H1 (cell line): ENCODE results near the gene LSM14B. TPM values are rescaled to one million over a fixed set of nuclear protein-coding genes. Genes with fewer than 3 reads are reported as not detected.
"Not testable (repeated sequence)": the region's sequence is repeated elsewhere in the genome, so short reads cannot be mapped to it uniquely, and the experiment has no call there.

Experiments used
- CTCF ChIA-PET: fragments of 300-600 bp; sonication (Branson Sonifier 250); formaldehyde crosslinking; loops from one replicate; lab custom pipeline; 2021; ENCODE audit not compliant: partially characterized antibody; lab: Charles Lee
- POLR2A ChIA-PET: fragments of 300-600 bp; sonication (Branson Sonifier 250); formaldehyde crosslinking; loops from one replicate; lab custom pipeline; 2021; ENCODE audit warnings: inconsistent platforms; ENCODE audit not compliant: partially characterized antibody; lab: Charles Lee
- DNase-seq, 2 experiments: peaks; one replicate each; pipeline versions ENCODE4 v3.0.0 to v3.0.0-alpha.2; 2010 to 2022; ENCODE audit warnings: low spot score in 2 of 2, low read depth in 1 of 2, mixed read lengths in 1 of 2
- FAIRE-seq: peaks from 2 replicates; lab custom pipeline; 2011; peaks lifted over from hg19 to GRCh38; lab: Jason Lieb, UNC
- H2AFZ ChIP-seq: 2 replicates; pipeline ENCODE4 v1.8.1; 2012; ENCODE audit warnings: low read length, inconsistent platforms
- H2AK5ac ChIP-seq: 2 replicates; pipeline ENCODE4 v1.6.1; 2013; ENCODE audit warnings: low read depth, low read length
- H2BK120ac ChIP-seq: replicated peaks from 2 replicates; pipeline ENCODE3; 2013; ENCODE audit warnings: low read depth, low read length, inconsistent platforms
- H2BK12ac ChIP-seq: 2 replicates; pipeline ENCODE4 v1.6.1; 2013; ENCODE audit warnings: low read depth, low read length
- H2BK15ac ChIP-seq: 2 replicates; pipeline ENCODE4 v1.6.1; 2013; ENCODE audit warnings: low read length
- H2BK20ac ChIP-seq: 2 replicates; pipeline ENCODE4 v1.6.1; 2013; ENCODE audit warnings: low read length
- H2BK5ac ChIP-seq: 2 replicates; pipeline ENCODE4 v1.6.1; 2013; ENCODE audit warnings: low read depth, low read length
- H3K14ac ChIP-seq: 2 replicates; pipeline ENCODE4 v1.6.1; 2013; ENCODE audit warnings: inconsistent platforms; ENCODE audit not compliant: insufficient read length
- H3K18ac ChIP-seq: 2 replicates; pipeline ENCODE4 v1.6.1; 2013; ENCODE audit warnings: low read length; ENCODE audit errors: extremely low read depth
- H3K23ac ChIP-seq: 2 replicates; pipeline ENCODE4 v1.6.1; 2013; ENCODE audit warnings: inconsistent platforms; ENCODE audit not compliant: insufficient read length
- H3K23me2 ChIP-seq: 2 replicates; pipeline ENCODE4 v1.6.1; 2013; ENCODE audit warnings: low read depth, low read length
- H3K27ac ChIP-seq: 2 replicates; pipeline ENCODE4 v1.6.1; 2011; ENCODE audit warnings: low read depth, low read length, inconsistent platforms
- H3K27me3 ChIP-seq, 4 experiments: replicated peaks in 1 of 4; 1 replicate in 1 of 4; 2 replicates in 3 of 4; pipeline versions ENCODE4 v1.6.1 to v1.8.1; 2011 to 2013; ENCODE audit warnings: low read length in 3 of 4, mild to moderate bottlenecking in 3 of 4, inconsistent platforms in 2 of 4, mixed read lengths in 2 of 4, moderate library complexity in 1 of 4; ENCODE audit not compliant: control insufficient read depth in 3 of 4, insufficient read depth in 3 of 4; ENCODE audit errors: extremely low read depth in 1 of 4
- H3K36me3 ChIP-seq, 4 experiments: 2 replicates each; pipeline versions ENCODE4 v1.6.1 to v1.8.1; 2011 to 2013; ENCODE audit warnings: mild to moderate bottlenecking in 4 of 4, low read length in 3 of 4, moderate library complexity in 2 of 4, control low read depth in 1 of 4, inconsistent platforms in 1 of 4; ENCODE audit not compliant: insufficient read depth in 4 of 4, control insufficient read depth in 2 of 4
- H3K4ac ChIP-seq: replicated peaks from 2 replicates; pipeline ENCODE3; 2013; ENCODE audit warnings: low read length, low read depth, mixed read lengths, inconsistent platforms; ENCODE audit not compliant: insufficient read length
- H3K4me1 ChIP-seq, 4 experiments: replicated peaks in 1 of 4; 1 replicate in 1 of 4; 2 replicates in 3 of 4; pipeline versions ENCODE4 v1.6.1 to v1.8.1; 2011 to 2013; ENCODE audit warnings: low read length in 3 of 4, inconsistent platforms in 2 of 4, mixed read lengths in 1 of 4; ENCODE audit not compliant: insufficient read depth in 4 of 4, control insufficient read depth in 3 of 4
- H3K4me2 ChIP-seq, 2 experiments: 2 replicates each; pipeline versions ENCODE4 v1.6.1 to v1.8.1; 2011 to 2013; ENCODE audit warnings: low read depth in 2 of 2, low read length in 2 of 2, control low read depth in 1 of 2, inconsistent platforms in 1 of 2, mild to moderate bottlenecking in 1 of 2; ENCODE audit not compliant: insufficient read depth in 1 of 2
- H3K4me3 ChIP-seq, 4 experiments: fragments of 200-600, 300-600 bp in 1 of 4; sonication (generic), shearing (Covaris generic), sonication (Bioruptor Twin) in 1 of 4; 2 replicates each; pipeline versions ENCODE4 v1.5.1 to v1.8.1; 2011 to 2016; ENCODE audit warnings: low read length in 4 of 4, low read depth in 3 of 4, control low read depth in 2 of 4, inconsistent platforms in 2 of 4, mild to moderate bottlenecking in 2 of 4, mixed read lengths in 1 of 4, moderate library complexity in 1 of 4; ENCODE audit not compliant: insufficient read depth in 2 of 4; ENCODE audit errors: extremely low read depth in 1 of 4
- H3K56ac ChIP-seq: replicated peaks from 2 replicates; pipeline ENCODE3; 2013; ENCODE audit warnings: low read depth, mild to moderate bottlenecking, mixed read lengths, low read length, inconsistent platforms; ENCODE audit not compliant: insufficient read length
- H3K79me1 ChIP-seq: 2 replicates; pipeline ENCODE4 v1.6.1; 2013; ENCODE audit warnings: low read depth, low read length, control low read depth
- H3K79me2 ChIP-seq, 2 experiments: 2 replicates each; pipeline versions ENCODE4 v1.6.1 to v1.8.1; 2012 to 2013; ENCODE audit warnings: low read length in 2 of 2, mild to moderate bottlenecking in 2 of 2, inconsistent platforms in 1 of 2; ENCODE audit not compliant: insufficient read depth in 2 of 2, control insufficient read depth in 1 of 2
- H3K9ac ChIP-seq, 4 experiments: replicated peaks in 1 of 4; 1 replicate in 1 of 4; 2 replicates in 3 of 4; pipeline versions ENCODE4 v1.6.1 to v1.8.1; 2011 to 2013; ENCODE audit warnings: low read depth in 3 of 4, low read length in 3 of 4, control low read depth in 2 of 4, mild to moderate bottlenecking in 2 of 4, moderate library complexity in 2 of 4, inconsistent platforms in 1 of 4; ENCODE audit errors: extremely low read depth in 1 of 4
- H3K9me3 ChIP-seq, 2 experiments: 2 replicates each; pipeline versions ENCODE4 v1.6.1 to v1.8.1; 2012 to 2013; ENCODE audit warnings: mild to moderate bottlenecking in 2 of 2, moderate library complexity in 2 of 2, control low read depth in 1 of 2, inconsistent platforms in 1 of 2, low read depth in 1 of 2, low read length in 1 of 2, mixed read lengths in 1 of 2; ENCODE audit not compliant: insufficient read depth in 2 of 2
- H4K20me1 ChIP-seq, 2 experiments: replicated peaks in 1 of 2; 2 replicates each; pipeline versions ENCODE3 to v1.8.1; 2011 to 2013; ENCODE audit warnings: inconsistent platforms in 2 of 2, low read length in 2 of 2, mild to moderate bottlenecking in 1 of 2; ENCODE audit not compliant: insufficient read depth in 2 of 2, control insufficient read depth in 1 of 2
- H4K5ac ChIP-seq: 2 replicates; pipeline ENCODE4 v1.6.1; 2013; ENCODE audit warnings: low read length, low read depth, mixed read lengths, inconsistent platforms; ENCODE audit not compliant: insufficient read length
- H4K8ac ChIP-seq: 2 replicates; pipeline ENCODE4 v1.8.0; 2013; ENCODE audit warnings: mild to moderate bottlenecking, moderate library complexity, low read length, inconsistent platforms; ENCODE audit not compliant: insufficient read depth; ENCODE audit errors: extremely low read depth
- H4K91ac ChIP-seq: replicated peaks from 2 replicates; pipeline ENCODE3; 2013; ENCODE audit warnings: low read length, mixed read lengths, inconsistent platforms; ENCODE audit not compliant: insufficient read length
- WGBS, 2 experiments: shearing (Covaris generic) in 1 of 2; methylation state at CpG; one replicate each; pipeline versions ENCODE4 v1.1.6 to v1.1.7; 2013 to 2015; ENCODE audit warnings: low lambda C conversion rate in 2 of 2, mixed read lengths in 2 of 2, inconsistent platforms in 1 of 2, low coverage in 1 of 2, missing lambda C conversion rate in 1 of 2; ENCODE audit not compliant: insufficient replicate concordance in 2 of 2, insufficient coverage in 1 of 2, insufficient read length in 1 of 2; ENCODE audit errors: extremely low coverage in 1 of 2, missing lambda C conversion rate in 1 of 2; 5-methylcytosine and 5-hydroxymethylcytosine counted together
- polyA plus RNA-seq, 7 experiments: library from polyadenylated mRNA; depleted of rRNA in 3 of 7; stranded (reverse) in 5 of 7; unstranded in 2 of 7; fragments of >200 nt in 5 of 7; fragments of 200-250 nt in 2 of 7; gene quantifications; 1 replicate in 5 of 7; 2 replicates in 1 of 7; 4 replicates in 1 of 7; pipeline versions ENCODE4 v1.2.1 to v1.2.3, GENCODE V29; 2011 to 2013; ENCODE audit warnings: missing spikeins in 2 of 7, mixed read lengths in 2 of 7
- total RNA-seq: library from RNA; stranded (reverse); fragmentation: NEBNext Ultra II Directional; extraction: Animal tissue kit (Norgen Biotek cat#: 25700); gene quantifications from 2 replicates; pipeline ENCODE4 v1.2.1, GENCODE V29; 2021

The LSM14B gene
- total and polyA plus RNA-seq, 2 of the 8 experiments (the other 6 are each of a cell fraction or from before 2014, with no cell fraction given) = 58.3 to 65.6 TPM

GRCh38 chr20:62084224-62084623 lies 38.1 kb upstream of the LSM14B start:
- H3K4me2 ChIP-seq, H2BK20ac ChIP-seq, H3K36me3 ChIP-seq, H2AK5ac ChIP-seq, H3K23me2 ChIP-seq, H3K9me3 ChIP-seq, H2AFZ ChIP-seq, H2BK120ac ChIP-seq, H3K9ac ChIP-seq, H4K5ac ChIP-seq, H3K23ac ChIP-seq, H3K4me1 ChIP-seq, H3K4ac ChIP-seq, H2BK5ac ChIP-seq, H3K4me3 ChIP-seq, FAIRE-seq, H3K27ac ChIP-seq, H3K14ac ChIP-seq, H3K56ac ChIP-seq, H3K79me2 ChIP-seq, CTCF ChIA-PET, H4K91ac ChIP-seq, H3K79me1 ChIP-seq, H3K27me3 ChIP-seq, H4K8ac ChIP-seq, H4K20me1 ChIP-seq, POLR2A ChIA-PET, H2BK15ac ChIP-seq, DNase-seq, H3K18ac ChIP-seq, H2BK12ac ChIP-seq: not testable (repeated sequence)
- 93% methylated on average over 9 of the region's 9 CpGs; no CpG with 5 or more reads in 1 of the 2 experiments for WGBS, 2 experiments
